BJ (cell line): ENCODE results near the gene ANO2. TPM values are rescaled to one million over a fixed set of nuclear protein-coding genes. Genes with fewer than 3 reads are reported as not detected.

Source experiments
- CTCF ChIA-PET: fragments of 350-600 bp; formaldehyde crosslinking; extraction: SDS; loops from one replicate; lab custom pipeline; 2021; ENCODE audit warnings: antibody characterized with exemption, inconsistent platforms; lab: Yijun Ruan, JAX
- POLR2A ChIA-PET: fragments of 300-600 bp; sonication (Branson Sonifier 250); formaldehyde crosslinking; extraction: SDS; loops from one replicate; lab custom pipeline; 2021; ENCODE audit warnings: antibody characterized with exemption; lab: Charles Lee
- DNase-seq: peaks from one replicate; pipeline ENCODE4 v3.0.0-alpha.2; 2011; ENCODE audit warnings: low read depth
- H3K27me3 ChIP-seq: 2 replicates; pipeline ENCODE4 v1.6.0; 2011; ENCODE audit warnings: low read length; ENCODE audit not compliant: control insufficient read depth, insufficient read depth
- H3K36me3 ChIP-seq: 2 replicates; pipeline ENCODE4 v1.5.1; 2011; ENCODE audit warnings: low read length; ENCODE audit not compliant: control insufficient read depth, insufficient read depth
- H3K4me3 ChIP-seq: 2 replicates; pipeline ENCODE4 v1.5.1; 2011; ENCODE audit warnings: low read depth, mild to moderate bottlenecking, control low read depth, low read length
- CTCF ChIP-seq: IDR thresholded peaks from 2 replicates; pipeline ENCODE4 v1.5.1; 2011; ENCODE audit warnings: low read depth, mild to moderate bottlenecking, control low read depth, inconsistent platforms, low read length, moderate library complexity; ENCODE audit not compliant: insufficient read depth
- polyA plus RNA-seq: library from polyadenylated mRNA; depleted of rRNA; stranded (reverse); fragments of >200 nt; gene quantifications from 2 replicates; pipeline ENCODE4 v1.2.3, GENCODE V29; 2011

ANO2 gene
- polyA plus RNA-seq, 1 experiment, result 0.10 TPM

DNA sequence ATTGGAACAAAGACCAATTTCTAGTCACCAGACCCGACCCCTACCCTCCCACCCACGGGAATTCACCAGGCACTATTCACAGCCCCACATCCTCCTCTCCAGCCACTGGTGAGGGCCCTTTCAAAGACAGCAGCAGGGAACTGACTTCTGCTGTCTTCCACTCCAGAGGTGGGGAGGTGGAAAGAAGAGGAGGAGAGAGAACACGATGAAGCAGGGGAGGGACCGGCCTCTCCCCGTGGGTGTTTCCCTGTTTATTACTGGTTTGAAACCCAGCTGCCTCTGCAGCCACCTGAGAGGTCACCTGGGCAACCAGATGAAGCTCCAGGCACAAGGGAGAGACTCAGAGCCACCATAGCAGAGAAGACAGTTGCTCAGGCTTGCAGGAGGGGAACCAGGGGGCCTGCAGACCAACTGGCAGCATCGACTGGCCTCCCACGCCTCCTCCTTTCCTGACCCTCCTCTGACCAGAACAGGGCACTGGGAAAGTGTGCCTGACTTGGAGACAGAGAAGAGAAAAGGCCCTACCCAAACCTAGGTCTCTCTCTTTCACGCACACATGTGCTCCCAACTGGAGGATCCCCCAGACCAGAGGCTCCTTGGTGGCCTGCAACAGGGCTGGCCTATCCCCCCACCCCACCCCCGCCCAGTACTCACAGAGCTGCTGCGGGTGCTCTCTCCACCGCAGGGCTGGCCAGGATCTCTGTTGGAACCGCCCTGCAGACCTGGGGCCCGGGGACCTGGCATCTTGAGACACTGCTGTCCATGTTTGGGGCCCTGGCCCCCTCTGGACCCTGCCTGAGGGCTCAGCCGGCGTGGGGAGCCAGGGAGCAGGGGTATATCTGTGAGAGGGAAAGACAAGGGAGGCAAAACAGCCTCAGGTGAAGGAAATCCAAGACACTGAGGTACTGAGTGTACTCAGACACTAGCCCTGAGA, 22.8 kb downstream of the ANO2 start:
- Histone ChIP-seq H3K36me3 (no peaks in the 10 kb centered on the region), H3K27me3 (no peaks in the 10 kb centered on the region; the same call in 1 of the 2 replicates), H3K4me3 (no peak overlapping the region)
- no peak for TF ChIP-seq CTCF
- POLR2A ChIA-PET, result no interaction called here
- DNase-seq, result no peak
- CTCF ChIA-PET, result no interaction called here

DNA sequence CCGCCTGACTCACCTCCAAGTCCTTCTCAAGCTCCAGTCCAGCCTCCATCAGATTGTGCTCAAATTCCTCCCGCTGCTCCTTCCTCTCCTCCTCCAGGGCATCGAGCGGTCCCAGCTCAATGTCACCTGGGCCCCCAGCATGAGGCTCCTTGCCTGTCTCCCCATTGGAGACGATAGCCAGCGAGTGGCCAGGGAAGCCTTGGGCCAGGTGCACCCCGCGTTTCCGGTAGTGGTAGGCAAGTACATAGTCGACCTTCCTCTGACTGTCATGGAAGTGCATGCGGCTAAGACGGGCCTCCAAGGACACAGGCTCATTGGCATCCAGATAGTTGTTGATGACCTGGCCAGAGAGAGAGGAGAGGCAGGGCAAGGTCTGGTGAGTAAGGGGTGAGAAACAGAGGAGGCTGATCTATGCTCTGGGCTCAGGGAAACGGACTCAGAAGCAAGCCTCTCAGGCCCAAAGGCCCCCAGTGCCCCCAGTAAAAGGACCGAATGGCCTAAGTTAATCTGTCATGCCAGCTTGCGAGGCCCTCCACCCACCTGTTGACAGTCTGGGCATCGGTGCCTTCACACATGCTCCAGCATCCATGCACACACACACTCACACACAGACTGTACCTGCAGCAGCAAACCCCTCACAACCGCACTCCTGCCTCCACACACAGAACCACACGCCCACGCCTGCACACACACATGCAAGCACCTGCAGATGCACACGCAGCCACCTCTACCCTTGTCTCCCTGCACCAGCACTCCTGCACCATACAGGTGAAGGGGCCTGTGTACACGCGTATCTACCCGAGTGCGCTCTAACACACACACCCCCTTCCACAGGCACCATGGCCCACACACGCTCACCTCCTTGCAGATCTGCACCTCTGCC, 23.8 kb downstream of the ANO2 start:
- no peak for TF ChIP-seq CTCF
- POLR2A ChIA-PET, result no interaction called here
- H3K36me3 ChIP-seq, result no peaks in the 10 kb centered on the region
- no peak for DNase-seq
- H3K27me3 ChIP-seq, result no peaks in the 10 kb centered on the region; the same call in 1 of the 2 replicates
- H3K4me3 ChIP-seq, result no peak overlapping the region
- CTCF ChIA-PET, result no interaction called here

DNA sequence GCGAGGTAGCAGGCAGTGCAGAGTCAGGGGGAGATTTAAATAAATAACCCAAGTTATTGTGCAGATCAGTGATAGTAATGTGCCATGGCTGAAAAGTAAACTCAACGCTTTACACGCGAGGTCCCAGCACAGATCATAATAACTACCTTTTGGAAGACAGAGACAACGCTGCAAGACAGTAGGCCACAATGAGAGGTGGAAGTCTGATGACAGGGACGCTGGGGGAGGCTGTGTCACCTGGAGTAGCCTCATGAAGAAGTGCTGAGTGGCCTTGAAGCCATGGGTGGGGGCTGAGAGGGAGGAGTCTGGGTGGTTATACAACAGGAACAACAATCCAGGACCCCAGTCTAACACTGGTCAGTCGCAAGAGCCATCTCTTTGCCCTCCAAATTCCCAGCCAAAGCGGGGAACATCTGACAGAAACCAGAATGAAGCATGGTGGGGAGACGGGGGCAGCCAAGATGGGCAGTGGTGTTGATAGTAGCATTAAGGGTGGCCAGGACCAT, 28.2 kb downstream of the ANO2 start:
- ChIA-PET CTCF (no interaction called here), POLR2A (no interaction called here)
- TF ChIP-seq CTCF, result no peak
- DNase-seq, result no peak
- Histone ChIP-seq H3K4me3 (no peak overlapping the region), H3K36me3 (no peaks in the 10 kb centered on the region), H3K27me3 (no peaks in the 10 kb centered on the region; the same call in none of the 2 replicates)

DNA sequence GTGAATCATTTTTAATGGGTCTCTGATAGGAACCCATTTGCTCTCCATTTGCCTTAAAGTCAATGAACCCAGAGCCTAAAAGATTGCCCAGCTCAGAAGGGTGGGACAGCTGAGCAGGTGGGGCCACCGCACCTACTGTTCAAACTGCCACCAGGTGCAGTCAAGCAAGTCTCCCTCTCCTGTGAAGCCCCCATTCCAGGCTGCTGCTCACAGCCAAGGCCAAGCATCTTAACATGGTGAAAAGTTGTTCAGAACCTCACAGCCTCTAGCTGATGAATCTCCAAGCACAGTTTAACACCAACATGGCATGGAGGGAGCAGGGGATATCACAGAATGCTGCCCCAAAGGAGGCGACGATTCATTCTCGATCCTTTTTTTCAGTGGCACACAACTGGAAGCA, 29.5 kb downstream of the ANO2 start:
- ChIA-PET CTCF (interaction anchor here (0.7 kb wide), 1 partner anchor 194 kb away, joined by 3 read pairs; no protein-coding TSS in a partner anchor), POLR2A (no interaction called here)
- no peak for DNase-seq
- Histone ChIP-seq H3K27me3 (peaks cover 1% of the 10 kb centered on the region), H3K4me3 (no peak overlapping the region), H3K36me3 (no peaks in the 10 kb centered on the region)
- no peak for TF ChIP-seq CTCF
